Esophagus muscularis mucosa (tissue), 4 donors: ENCODE data around the gene FKRP. TPM values are rescaled to one million over a fixed set of nuclear protein-coding genes. Genes with fewer than 3 reads are reported as not detected.
"Not testable (repeated sequence)": the region's sequence is repeated elsewhere in the genome, so short reads cannot be mapped to it uniquely, and the experiment has no call there.

ENCODE experiments used
- DNase-seq: peaks from one replicate; pipeline ENCODE4 v3.0.0-alpha.2; 2017; ENCODE audit errors: extremely low spot score
- H3K27ac ChIP-seq, 4 donors: fragments of 200-600 bp; sonication (generic); replicated peaks in 1 of 4; 1 replicate in 3 of 4; 2 replicates in 1 of 4; pipeline ENCODE4 v1.5.1; 2016 to 2019; ENCODE audit warnings: mild to moderate bottlenecking in 1 of 4
- H3K27me3 ChIP-seq, 4 donors: fragments of 200-600 bp; sonication (generic); one replicate each; pipeline versions ENCODE4 v1.5.1 to v1.6.0; 2016 to 2019
- H3K36me3 ChIP-seq, 4 donors: fragments of 200-600 bp; sonication (generic); one replicate each; pipeline ENCODE4 v1.5.1; 2016 to 2019
- H3K4me1 ChIP-seq, 4 donors: fragments of 200-600 bp; sonication (generic); one replicate each; pipeline ENCODE4 v1.5.1; 2016 to 2019
- H3K4me3 ChIP-seq, 4 donors: fragments of 200-600 bp; sonication (generic); 1 replicate in 2 of 4; 2 replicates in 2 of 4; pipeline ENCODE4 v1.5.1; 2016 to 2019; ENCODE audit warnings: mild to moderate bottlenecking in 4 of 4, moderate library complexity in 1 of 4
- H3K9me3 ChIP-seq, 4 donors: fragments of 200-600 bp; sonication (generic); 1 replicate in 3 of 4; 2 replicates in 1 of 4; pipeline ENCODE4 v1.5.1; 2016 to 2019
- CTCF ChIP-seq, 3 experiments: fragments of 200-600 bp in 2 of 3; fragments of 450-650 bp in 1 of 3; sonication (generic) in 2 of 3; IDR thresholded peaks; one replicate each; pipeline ENCODE4 v1.5.1; 2017 to 2019; ENCODE audit warnings: antibody characterized with exemption in 3 of 3, mild to moderate bottlenecking in 2 of 3, moderate library complexity in 1 of 3
- EP300 ChIP-seq: sonication (generic); formaldehyde crosslinking; IDR thresholded peaks from one replicate; pipeline ENCODE4 v1.6.1; 2017; ENCODE audit warnings: antibody characterized with exemption
- POLR2A ChIP-seq: fragments of 450-650 bp; IDR thresholded peaks from one replicate; pipeline ENCODE4 v1.6.1; 2017; ENCODE audit warnings: antibody characterized with exemption, moderate library complexity, mild to moderate bottlenecking, low read depth
- POLR2AphosphoS5 ChIP-seq, 2 donors: sonication (generic); formaldehyde crosslinking; IDR thresholded peaks; one replicate each; pipeline ENCODE4 v1.6.1; 2017; ENCODE audit warnings: antibody characterized with exemption in 2 of 2
- WGBS: methylation state at CpG from one replicate; pipeline ENCODE4 v1.1.5; 2018; 5-methylcytosine and 5-hydroxymethylcytosine counted together
- intact Hi-C: fragments of 100-400 bp; cut with DNase I; formaldehyde crosslinking; loops from one replicate; pipeline ENCODE4 v1.15.1; 2023
- total RNA-seq, 4 donors: library from RNA; depleted of rRNA; stranded (reverse); fragments of >200 nt; gene quantifications; one replicate each; pipeline versions ENCODE4 v1.1.0 to v1.2.1, GENCODE V29; 2016

The FKRP gene
- total RNA-seq, 4 donors from 2014 or later = 22.4 to 30.3 (median 26.5) TPM

DNA sequence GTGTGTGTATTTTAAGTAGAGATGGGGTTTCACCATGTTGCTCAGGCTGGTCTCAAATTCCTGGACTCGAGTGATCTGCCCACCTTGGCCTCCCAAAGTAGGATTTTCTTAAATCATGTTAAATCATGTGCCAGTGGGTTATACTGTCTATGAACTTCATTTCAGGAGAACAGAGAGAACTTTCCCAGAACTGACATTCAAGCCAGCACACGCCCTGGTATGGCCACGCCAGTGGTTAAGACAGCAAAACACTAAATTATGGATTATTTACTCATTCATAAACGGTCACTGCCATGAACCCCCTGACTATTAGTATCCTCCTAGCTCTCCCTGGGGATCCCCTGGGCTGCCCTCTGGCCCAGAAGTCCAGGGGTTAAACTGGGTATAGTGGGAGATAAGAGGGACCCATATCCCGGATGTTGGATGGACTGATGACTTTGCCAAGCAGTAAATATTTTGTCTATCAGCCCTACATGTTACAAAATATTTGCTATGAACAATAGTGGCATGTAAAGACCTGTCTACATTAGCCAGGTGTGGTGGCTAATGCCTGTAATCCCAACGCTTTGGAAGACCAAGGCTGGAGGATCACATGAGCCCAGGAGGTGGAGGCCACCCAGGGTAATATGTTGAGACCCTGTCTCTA, 16.5 kb downstream of the FKRP start:
- Histone ChIP-seq H3K4me1 (peaks cover 4 to 32% (median 27%) of the 10 kb centered on the region in 4 donors), H3K36me3 (peaks cover 0 to 4% (median 2%) of the 10 kb centered on the region in 4 donors), H3K27me3 (no peaks in the 10 kb centered on the region), H3K4me3 (no peak overlapping the region), H3K9me3 (no peaks in the 10 kb centered on the region), H3K27ac (no peak overlapping the region)
- no peak for TF ChIP-seq EP300
- TF ChIP-seq CTCF (IDR thresholded peaks at IDR 0.05) = no peak
- TF ChIP-seq POLR2AphosphoS5 (IDR thresholded peaks at IDR 0.05) = no peak
- TF ChIP-seq POLR2A = no peak
- 82% methylated on average over 6 of the region's 6 CpGs for WGBS
- intact Hi-C loops = no loop called here
- DNase-seq = no peak

DNA sequence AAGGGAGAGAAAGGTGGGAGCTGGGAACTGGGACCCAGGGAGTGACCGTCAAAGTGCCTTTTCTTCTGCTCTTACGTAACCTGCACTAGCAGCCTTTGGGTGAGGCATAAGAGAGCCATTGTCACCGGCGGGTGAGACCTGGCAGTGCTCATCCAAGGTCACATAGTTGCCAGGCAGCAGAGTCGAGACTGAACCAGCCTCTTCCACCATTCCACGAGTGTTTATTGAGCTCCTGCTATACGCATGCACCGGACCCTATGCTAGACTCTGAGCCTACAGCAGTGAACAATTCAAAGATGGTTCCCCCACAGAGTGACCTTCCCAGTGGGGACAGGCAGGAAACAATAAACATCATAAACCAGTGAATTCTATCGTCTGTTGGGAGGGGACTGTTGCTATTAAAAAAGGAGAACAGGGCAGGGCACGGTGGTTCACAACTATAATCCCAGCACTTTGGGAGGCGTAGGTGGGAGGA, 19.0 kb downstream of the FKRP start:
- no peak overlapping the region for H3K27ac ChIP-seq
- no peak for TF ChIP-seq EP300
- no peak for TF ChIP-seq CTCF (IDR thresholded peaks at IDR 0.05)
- no peak for TF ChIP-seq POLR2AphosphoS5 (IDR thresholded peaks at IDR 0.05)
- no peak for TF ChIP-seq POLR2A
- intact Hi-C loops = no loop called here
- DNase-seq = no peak
- H3K27me3 ChIP-seq = no peaks in the 10 kb centered on the region
- peaks cover 4 to 26% (median 14%) of the 10 kb centered on the region in 4 donors for H3K4me1 ChIP-seq
- no peak overlapping the region for H3K4me3 ChIP-seq
- H3K9me3 ChIP-seq = no peaks in the 10 kb centered on the region
- H3K36me3 ChIP-seq = no peaks in the 10 kb centered on the region
- 84% methylated on average over 11 of the region's 11 CpGs for WGBS

DNA sequence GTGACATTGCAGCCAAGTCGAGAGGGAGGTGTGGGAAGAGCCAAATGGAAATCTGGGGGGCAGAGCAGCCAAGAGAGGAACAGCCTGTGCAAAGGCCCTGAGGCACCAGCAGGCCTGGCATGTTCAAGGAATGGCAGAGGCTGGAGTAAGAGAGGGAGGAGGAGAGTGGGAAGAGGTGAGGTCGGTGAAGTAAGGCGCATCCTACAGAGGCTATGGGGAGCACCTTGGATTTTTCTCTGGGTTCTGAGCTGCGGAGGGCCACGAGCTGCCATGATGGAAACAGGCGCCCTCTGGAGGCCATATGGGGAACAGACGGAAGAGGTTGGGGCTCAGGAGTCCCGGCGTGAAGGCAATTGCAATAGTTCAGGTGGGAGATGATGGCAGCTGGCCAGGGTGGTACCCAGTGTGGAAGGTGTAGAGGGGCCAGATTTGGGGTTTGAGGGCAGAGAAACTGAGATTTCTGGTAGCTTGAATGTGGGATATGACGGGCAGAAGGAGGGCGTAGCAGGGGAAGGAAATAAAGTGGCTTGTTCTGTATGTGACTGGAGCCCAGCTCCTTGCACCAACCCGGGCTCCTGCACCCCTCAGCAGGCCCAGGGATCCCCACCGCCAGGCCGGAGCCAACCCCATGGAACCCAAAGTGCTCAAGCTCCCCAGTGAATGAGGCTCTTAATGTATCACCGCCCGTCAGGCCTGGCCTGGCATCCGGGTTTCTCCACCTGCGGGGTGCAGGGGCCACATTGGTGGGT, 20.9 kb downstream of the FKRP start:
- DNase-seq = no peak

DNA sequence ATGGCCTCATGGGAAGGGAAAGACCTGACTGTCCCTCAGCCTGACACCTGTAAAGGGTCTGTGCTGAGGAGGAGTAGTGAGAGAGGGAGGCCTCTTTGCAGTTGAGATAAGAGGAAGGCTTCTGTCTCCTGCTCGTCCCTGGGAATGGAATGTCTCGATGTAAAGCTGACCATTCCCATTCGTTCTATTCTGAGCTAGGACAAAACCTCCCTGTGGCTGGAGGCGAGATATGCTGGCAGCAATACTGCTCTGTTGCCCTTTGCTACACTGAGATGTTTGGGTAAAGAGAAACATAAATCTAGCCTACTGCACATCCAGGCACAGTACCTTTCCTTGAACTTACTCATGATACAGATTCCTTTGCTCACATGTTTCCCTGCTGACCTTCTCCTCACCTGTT, 22.9 kb downstream of the FKRP start:
- intact Hi-C loops, H3K27ac ChIP-seq, H3K9me3 ChIP-seq, H3K4me3 ChIP-seq, H3K4me1 ChIP-seq, H3K27me3 ChIP-seq, DNase-seq, H3K36me3 ChIP-seq: not testable (repeated sequence)
- 60% methylated on average over 4 of the region's 4 CpGs for WGBS

More for the DNA sequence above, 20.9 kb downstream of the FKRP start:
- no peaks in the 10 kb centered on the region for H3K36me3 ChIP-seq
- no peak overlapping the region for H3K27ac ChIP-seq
- TF ChIP-seq POLR2AphosphoS5 (IDR thresholded peaks at IDR 0.05) (no peak), CTCF (IDR thresholded peaks at IDR 0.05) (peak; percentile 52 to 75 (median 55)), POLR2A (no peak), EP300 (no peak)
- H3K27me3 ChIP-seq = no peaks in the 10 kb centered on the region
- 54% methylated on average over 17 of the region's 18 CpGs for WGBS
- H3K4me1 ChIP-seq = peaks cover 0 to 10% (median 2%) of the 10 kb centered on the region in 4 donors
- H3K9me3 ChIP-seq = no peaks in the 10 kb centered on the region
- H3K4me3 ChIP-seq = no peak overlapping the region
- intact Hi-C loops = no loop called here

DNA sequence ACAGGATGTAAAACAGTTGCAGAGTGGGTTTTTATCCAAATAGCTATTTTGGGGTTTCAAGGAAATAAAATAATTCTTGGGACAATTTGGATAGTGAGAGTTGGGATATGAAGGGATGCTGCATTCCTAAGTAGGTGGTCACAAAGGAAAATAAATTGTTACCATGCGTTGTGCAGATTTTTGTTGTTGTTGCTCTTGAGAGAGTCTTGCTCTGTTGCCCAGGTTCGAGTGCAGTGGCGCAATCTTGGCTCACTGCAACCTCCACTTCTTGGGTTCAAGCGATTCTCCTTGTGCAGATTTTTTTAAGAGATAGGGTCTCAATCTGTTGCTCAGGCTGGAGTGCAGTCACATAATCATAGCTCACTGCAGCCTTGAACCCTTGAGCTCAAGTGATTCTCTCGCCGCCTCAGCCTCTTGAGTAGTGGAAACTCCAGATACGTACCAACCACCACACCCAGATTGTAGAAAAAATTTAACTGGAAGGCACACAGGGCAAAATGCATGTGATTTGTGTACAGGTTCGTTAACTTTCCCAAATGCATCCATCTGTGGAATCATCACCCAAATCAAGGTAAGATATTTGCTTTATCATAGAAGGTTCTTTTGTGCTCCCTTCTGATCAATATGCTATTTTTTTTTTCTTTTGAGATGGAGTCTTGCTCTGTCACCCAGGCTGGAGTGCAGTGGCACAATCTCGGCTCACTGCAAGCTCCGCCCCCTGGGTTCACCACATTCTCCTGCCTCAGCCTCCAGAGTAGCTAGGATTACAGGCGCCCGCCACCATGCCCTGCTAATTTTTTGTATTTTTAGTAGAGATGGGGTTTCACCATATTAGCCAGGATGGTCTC, 26.5 kb downstream of the FKRP start:
- H3K9me3 ChIP-seq = no peaks in the 10 kb centered on the region
- H3K27ac ChIP-seq = no peak overlapping the region
- WGBS = 85% methylated on average over 11 of the region's 12 CpGs
- intact Hi-C loops = no loop called here
- peaks cover 0 to 8% (median 0%) of the 10 kb centered on the region in 4 donors for H3K4me1 ChIP-seq
- no peaks in the 10 kb centered on the region for H3K27me3 ChIP-seq
- no peak overlapping the region for H3K4me3 ChIP-seq
- TF ChIP-seq CTCF (IDR thresholded peaks at IDR 0.05) (no peak), POLR2AphosphoS5 (IDR thresholded peaks at IDR 0.05) (no peak), POLR2A (no peak), EP300 (no peak)
- DNase-seq = no peak
- H3K36me3 ChIP-seq = peaks cover 16 to 38% (median 29%) of the 10 kb centered on the region in 4 donors
